Activated CD8-positive, alpha-beta memory T cell treated with anti-CD3 and anti-CD28 coated beads for 4 hours (primary cell): ENCODE results near the gene NEB.

Experiments
- DNase-seq, 2 donors: peaks; one replicate each; pipeline ENCODE4 v3.0.0-alpha.2; 2020; ENCODE audit warnings: low read depth in 2 of 2

The NEB gene, protein sequence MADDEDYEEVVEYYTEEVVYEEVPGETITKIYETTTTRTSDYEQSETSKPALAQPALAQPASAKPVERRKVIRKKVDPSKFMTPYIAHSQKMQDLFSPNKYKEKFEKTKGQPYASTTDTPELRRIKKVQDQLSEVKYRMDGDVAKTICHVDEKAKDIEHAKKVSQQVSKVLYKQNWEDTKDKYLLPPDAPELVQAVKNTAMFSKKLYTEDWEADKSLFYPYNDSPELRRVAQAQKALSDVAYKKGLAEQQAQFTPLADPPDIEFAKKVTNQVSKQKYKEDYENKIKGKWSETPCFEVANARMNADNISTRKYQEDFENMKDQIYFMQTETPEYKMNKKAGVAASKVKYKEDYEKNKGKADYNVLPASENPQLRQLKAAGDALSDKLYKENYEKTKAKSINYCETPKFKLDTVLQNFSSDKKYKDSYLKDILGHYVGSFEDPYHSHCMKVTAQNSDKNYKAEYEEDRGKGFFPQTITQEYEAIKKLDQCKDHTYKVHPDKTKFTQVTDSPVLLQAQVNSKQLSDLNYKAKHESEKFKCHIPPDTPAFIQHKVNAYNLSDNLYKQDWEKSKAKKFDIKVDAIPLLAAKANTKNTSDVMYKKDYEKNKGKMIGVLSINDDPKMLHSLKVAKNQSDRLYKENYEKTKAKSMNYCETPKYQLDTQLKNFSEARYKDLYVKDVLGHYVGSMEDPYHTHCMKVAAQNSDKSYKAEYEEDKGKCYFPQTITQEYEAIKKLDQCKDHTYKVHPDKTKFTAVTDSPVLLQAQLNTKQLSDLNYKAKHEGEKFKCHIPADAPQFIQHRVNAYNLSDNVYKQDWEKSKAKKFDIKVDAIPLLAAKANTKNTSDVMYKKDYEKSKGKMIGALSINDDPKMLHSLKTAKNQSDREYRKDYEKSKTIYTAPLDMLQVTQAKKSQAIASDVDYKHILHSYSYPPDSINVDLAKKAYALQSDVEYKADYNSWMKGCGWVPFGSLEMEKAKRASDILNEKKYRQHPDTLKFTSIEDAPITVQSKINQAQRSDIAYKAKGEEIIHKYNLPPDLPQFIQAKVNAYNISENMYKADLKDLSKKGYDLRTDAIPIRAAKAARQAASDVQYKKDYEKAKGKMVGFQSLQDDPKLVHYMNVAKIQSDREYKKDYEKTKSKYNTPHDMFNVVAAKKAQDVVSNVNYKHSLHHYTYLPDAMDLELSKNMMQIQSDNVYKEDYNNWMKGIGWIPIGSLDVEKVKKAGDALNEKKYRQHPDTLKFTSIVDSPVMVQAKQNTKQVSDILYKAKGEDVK (N-terminal part only)

GRCh38 chr2:151733771-151734672 lies at the start of gene NEB:
NEB (minus strand) TSS chr2:151734476; CDS start chr2:151733156, 1,320 bp downstream.
- no peak for DNase-seq

DNA sequence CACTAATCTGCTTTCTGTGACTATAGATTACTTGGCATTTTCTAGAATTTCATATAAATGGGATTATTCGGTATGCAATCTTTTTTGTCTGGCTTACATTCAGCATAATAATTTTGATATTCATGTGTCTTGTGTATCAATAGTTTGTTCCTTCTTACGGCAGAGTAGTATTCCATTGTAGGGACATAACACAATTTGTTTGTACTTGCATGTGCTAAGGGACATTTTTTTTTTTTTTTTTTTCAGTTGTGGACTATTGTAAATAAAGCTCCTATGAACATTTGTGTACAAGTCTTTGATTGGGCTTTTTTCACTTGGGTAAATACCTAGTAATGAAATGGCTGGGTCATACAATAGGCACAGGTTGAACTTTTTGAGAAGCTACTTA lies 48.9 kb upstream of the NEB start:
- no peak for DNase-seq

GRCh38 chr2:151782378-151783132 lies 48.3 kb upstream of the NEB start:
- no peak for DNase-seq

DNA sequence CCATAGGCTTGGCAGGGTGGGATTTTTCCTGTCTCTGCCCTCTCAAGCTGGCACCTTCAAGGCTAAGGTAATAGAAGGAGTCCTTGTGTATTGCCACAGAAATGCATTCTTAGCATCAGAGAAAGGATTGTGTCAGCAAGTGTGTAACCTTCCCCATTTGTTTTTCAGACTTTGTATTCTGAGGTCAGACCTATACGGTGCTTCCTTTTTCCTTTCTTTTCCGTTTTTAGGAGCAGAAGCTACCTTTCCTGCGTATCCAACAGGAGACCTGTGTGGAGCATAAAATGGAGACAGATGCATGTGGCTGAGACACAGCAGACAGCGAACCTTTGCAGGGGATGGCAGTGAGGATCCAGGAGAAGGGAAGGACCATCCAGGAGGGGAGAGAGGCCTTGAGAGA lies 47.4 kb upstream of the NEB start:
- DNase-seq: no peak

DNA sequence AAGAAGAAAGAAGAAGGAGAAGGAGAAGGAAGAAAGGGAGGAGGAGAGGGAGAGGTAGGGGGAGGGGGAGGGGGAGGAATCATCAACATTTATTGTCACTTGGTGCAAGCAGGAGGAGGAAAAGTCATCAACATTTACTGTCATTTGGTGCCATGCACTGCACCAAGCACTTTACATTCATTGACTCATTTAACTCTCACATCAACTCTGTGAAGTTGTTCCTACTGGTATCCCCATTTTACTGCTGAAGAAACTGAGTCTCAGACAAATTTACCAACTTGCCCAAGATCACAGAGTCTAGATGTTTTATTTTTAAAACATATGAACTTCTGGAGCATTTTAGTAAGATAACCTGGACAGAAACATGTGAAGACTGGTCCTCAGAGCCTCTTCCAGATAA lies 46.7 kb upstream of the NEB start:
- no peak for DNase-seq

DNA sequence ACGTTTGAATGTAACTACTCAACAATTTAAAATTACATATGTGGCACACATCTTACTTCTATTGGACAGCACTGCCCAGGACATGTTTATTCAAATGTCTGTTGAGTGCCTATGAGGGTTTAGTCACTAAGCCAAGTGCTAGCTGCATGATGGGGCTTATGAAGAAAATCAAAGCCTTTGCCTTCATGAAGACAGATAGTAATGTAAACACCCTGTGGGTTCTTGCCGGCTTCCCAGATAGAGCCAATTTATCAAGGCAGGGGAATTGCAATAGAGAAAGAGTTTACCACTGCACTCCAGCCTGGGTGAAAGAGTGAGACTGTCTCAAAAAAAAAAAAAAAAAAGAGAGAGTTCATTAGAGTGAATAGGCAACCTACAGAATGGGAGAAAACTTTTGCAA lies 43.7 kb upstream of the NEB start:
- no peak for DNase-seq

DNA sequence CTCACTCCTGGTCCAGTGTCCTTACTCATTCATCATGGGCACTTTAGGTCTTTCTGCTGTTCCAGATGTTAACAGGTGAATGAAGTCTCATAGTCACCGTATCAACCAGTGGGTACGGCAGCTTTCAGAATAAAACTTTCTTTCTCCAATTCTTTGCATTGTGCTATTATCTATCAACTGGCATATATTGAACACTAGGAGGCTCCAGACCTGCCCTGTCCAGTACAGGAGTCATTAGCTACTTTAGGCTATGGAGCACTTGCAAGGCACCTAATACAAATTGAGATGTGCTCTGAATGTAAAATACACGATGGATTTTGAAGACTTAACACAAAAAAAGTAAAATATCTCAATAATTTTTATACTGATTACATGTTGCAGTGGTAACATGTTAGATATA lies 43.2 kb upstream of the NEB start:
- no peak for DNase-seq

DNA sequence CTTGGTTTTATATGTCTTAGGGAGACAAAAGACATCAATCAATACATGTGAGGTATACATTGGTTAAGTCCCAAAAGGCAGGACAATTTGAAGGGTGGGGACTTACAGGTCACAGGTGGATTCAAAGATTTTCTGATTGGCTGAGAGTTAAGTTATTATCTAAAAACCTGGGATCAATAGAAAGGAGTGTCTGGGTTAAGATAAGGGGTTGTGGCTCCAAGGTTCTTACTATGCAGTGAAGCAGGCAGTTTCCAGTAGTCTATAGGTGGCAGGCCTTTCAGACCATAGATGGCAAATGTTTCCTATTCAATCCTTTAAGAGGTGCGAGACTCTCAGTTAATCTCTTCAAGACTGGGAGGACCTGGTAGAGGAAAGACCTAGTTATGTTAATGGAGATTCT lies 42.1 kb upstream of the NEB start:
- no peak for DNase-seq

- no peak for DNase-seq
Observed at GRCh38 chr2:151775057-151775740, 40.9 kb upstream of the NEB start.

DNA sequence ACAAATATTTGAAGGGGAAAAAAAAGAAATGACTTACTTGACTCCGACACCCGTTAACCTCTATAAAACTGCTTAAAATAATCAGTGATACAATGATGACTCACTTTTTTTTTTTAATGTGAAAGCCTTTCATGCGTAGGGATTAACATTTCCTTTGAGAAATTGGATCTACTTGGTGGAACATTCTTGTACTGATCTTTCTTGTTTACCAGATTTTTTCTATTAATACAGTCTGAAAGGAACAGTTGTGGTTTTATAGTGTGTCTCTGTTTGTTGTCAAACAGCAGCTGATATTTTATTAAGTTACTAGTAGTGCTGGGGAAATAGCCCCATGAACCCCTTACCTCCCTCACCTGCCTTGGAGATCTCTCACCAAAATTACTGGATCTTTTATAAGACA lies 40.2 kb upstream of the NEB start:
- no peak for DNase-seq

GRCh38 chr2:151771599-151772358 lies 37.5 kb upstream of the NEB start:
- DNase-seq: no peak

- no peak for DNase-seq
Observed at GRCh38 chr2:151770995-151771394, 36.7 kb upstream of the NEB start.

GRCh38 chr2:151769606-151770005 lies 35.3 kb upstream of the NEB start:
- DNase-seq: no peak

- no peak for DNase-seq
Observed at GRCh38 chr2:151767536-151767935, 33.3 kb upstream of the NEB start.

GRCh38 chr2:151766437-151767153 lies 32.3 kb upstream of the NEB start:
- DNase-seq: no peak

DNA sequence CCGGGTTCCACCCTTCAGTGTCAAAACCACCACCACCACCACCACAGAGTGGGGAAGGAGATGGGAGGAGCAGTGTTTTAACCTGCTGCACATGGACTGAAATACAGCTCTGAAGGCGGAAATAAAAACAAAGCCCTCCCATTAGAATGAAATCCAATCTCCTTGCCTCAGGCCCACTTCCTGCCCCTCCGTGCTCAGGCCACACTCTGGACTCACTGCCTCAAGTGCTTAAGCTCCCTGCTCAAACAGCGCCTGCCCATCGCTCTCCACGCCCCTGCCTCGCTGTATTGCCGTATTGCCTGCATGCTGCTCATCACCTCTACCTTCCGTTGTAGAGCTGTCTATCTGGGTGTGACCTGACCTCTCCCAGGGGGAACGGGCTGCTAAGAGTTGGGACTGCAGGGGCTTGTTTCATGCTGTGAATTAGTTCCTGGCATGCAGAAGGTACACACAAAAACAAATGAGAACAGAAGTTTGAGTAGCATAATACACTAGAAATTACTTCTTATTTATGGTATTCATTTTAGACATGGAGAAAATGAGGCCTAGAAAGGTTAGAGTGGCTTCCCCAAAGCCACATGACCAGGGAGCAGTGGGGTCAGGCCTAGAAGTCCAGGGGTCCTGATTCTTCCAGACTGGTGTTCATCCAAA lies 31.6 kb upstream of the NEB start:
- DNase-seq: no peak

DNA sequence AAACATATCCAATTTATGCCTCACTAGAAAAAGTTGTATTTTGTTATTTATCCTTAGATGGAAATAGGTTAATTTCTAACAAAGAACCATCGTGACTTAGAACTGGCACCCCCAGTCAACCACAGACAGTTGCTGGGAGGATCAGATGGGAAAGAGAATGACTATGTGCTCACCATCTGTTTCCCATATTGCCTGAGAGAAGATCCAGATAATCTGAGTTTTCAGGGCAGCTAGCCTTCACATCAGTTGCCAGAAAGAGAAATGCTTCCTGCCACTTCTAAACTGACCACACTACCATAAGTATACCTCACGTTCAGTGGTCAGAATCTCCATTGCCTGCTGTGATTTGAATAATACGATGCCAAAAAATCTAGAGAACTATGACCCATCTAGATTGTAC lies 28.4 kb upstream of the NEB start:
- no peak for DNase-seq

DNA sequence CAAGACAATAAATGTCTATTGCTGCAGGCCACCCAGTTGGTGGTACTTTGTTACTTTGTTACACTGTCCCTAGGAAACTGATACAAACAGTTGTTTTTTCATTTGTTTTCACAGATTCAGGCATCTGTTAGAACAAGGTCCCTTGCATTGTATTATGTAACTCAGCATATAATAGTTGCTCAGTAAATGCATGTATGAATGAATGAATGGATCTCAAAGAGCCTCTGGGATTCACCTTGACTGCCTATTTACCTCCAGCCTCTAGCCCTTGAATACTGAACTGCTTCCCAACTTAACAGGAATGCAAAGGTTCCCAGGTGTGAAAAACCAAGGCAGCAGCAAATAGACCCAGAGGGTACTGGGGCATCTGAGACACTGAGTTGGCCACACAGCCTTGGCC lies 27.4 kb upstream of the NEB start:
- DNase-seq: no peak
